HFF-Myc (cell line): ENCODE measurements around the gene DGKI.

Source experiments
- DNase-seq: peaks from one replicate; pipeline ENCODE4 v3.0.0-alpha.2; 2011; ENCODE audit warnings: low read depth; ENCODE audit errors: extremely low read depth
- H3K4me3 ChIP-seq: replicated peaks from 2 replicates; pipeline ENCODE4 v1.5.1; 2011; ENCODE audit warnings: low read depth, mild to moderate bottlenecking, control low read depth, low read length
- CTCF ChIP-seq: IDR thresholded peaks from 2 replicates; pipeline ENCODE4 v1.5.1; 2012; ENCODE audit warnings: mild to moderate bottlenecking, low read depth, low read length, control low read depth; ENCODE audit errors: missing control alignments

DGKI gene

GRCh38 chr7:137772748-137773147 lies 74.0 kb downstream of the DGKI start:
- no peak for TF ChIP-seq CTCF
- DNase-seq: no peak
- no peak overlapping the region for H3K4me3 ChIP-seq

GRCh38 chr7:137772316-137772715 lies 74.5 kb downstream of the DGKI start:
- no peak for DNase-seq
- H3K4me3 ChIP-seq: no peak overlapping the region

GRCh38 chr7:137771679-137772078 lies 75.1 kb downstream of the DGKI start:
- H3K4me3 ChIP-seq: no peak overlapping the region
- DNase-seq: no peak
- TF ChIP-seq CTCF: no peak

More at GRCh38 chr7:137772316-137772715, 74.5 kb downstream of the DGKI start:
- TF ChIP-seq CTCF: no peak

GRCh38 chr7:137771273-137771672 lies 75.5 kb downstream of the DGKI start:
- no peak for TF ChIP-seq CTCF
- no peak for DNase-seq
- no peak overlapping the region for H3K4me3 ChIP-seq

- H3K4me3 ChIP-seq: no peak overlapping the region
- no peak for TF ChIP-seq CTCF
- DNase-seq: no peak
Observed at GRCh38 chr7:137768366-137768765, 78.4 kb downstream of the DGKI start.

GRCh38 chr7:137762334-137762733 lies 84.4 kb downstream of the DGKI start:
- no peak for TF ChIP-seq CTCF
- no peak for DNase-seq

GRCh38 chr7:137760111-137760510 lies 86.7 kb downstream of the DGKI start:
- no peak for DNase-seq
- no peak for TF ChIP-seq CTCF
- H3K4me3 ChIP-seq: no peak overlapping the region

More at GRCh38 chr7:137762334-137762733, 84.4 kb downstream of the DGKI start:
- no peak overlapping the region for H3K4me3 ChIP-seq
